Endothelial cell of umbilical vein (primary cell): ENCODE measurements around the gene MYOG. TPM values are rescaled to one million over a fixed set of nuclear protein-coding genes. Genes with fewer than 3 reads are reported as not detected.

Experiments used
- BruUV-seq: library from RNA; stranded (reverse); fragments of 400-500 nt; replicated peaks from 2 replicates; lab custom pipeline; 2021; lab: Mats Ljungman, UMichigan
- CTCF ChIA-PET: fragments of 300-600, 350-600 bp; sonication (Branson Sonifier 250); formaldehyde crosslinking; loops from one replicate; lab custom pipeline; 2021; ENCODE audit warnings: antibody characterized with exemption, inconsistent platforms; lab: Charles Lee
- POLR2A ChIA-PET: fragments of 300-600, 350-600 bp; sonication (Branson Sonifier 250); formaldehyde crosslinking; loops from one replicate; lab custom pipeline; 2021; ENCODE audit warnings: antibody characterized with exemption, inconsistent platforms; lab: Charles Lee
- DNase-seq: peaks from one replicate; pipeline ENCODE4 v3.0.0-alpha.2; 2011; ENCODE audit warnings: low read depth, low spot score
- FAIRE-seq: peaks from 2 replicates; lab custom pipeline; 2011; peaks lifted over from hg19 to GRCh38; lab: Jason Lieb, UNC
- H2AFZ ChIP-seq: 2 replicates; pipeline ENCODE4 v1.6.0; 2012; ENCODE audit warnings: low read depth, low read length, control low read depth, inconsistent platforms
- H3K27ac ChIP-seq: 2 replicates; pipeline ENCODE4 v1.5.1; 2011; ENCODE audit warnings: low read depth, mild to moderate bottlenecking, control low read depth, low read length, moderate library complexity; ENCODE audit not compliant: insufficient read depth
- H3K27me3 ChIP-seq, 2 experiments: 2 replicates each; pipeline versions ENCODE4 v1.6.0 to v1.6.1; 2011; ENCODE audit warnings: low read length in 2 of 2, mixed read lengths in 1 of 2; ENCODE audit not compliant: control insufficient read depth in 2 of 2, insufficient read depth in 2 of 2
- H3K36me3 ChIP-seq, 2 experiments: 2 replicates in 1 of 2; 3 replicates in 1 of 2; pipeline ENCODE4 v1.5.1; 2011; ENCODE audit warnings: low read length in 2 of 2, mild to moderate bottlenecking in 1 of 2, moderate library complexity in 1 of 2; ENCODE audit not compliant: control insufficient read depth in 2 of 2, insufficient read depth in 2 of 2; ENCODE audit errors: extremely low read depth in 1 of 2
- H3K4me1 ChIP-seq: 3 replicates; pipeline ENCODE4 v1.5.1; 2011; ENCODE audit warnings: mild to moderate bottlenecking, low read length; ENCODE audit not compliant: control insufficient read depth, insufficient read depth; ENCODE audit errors: extremely low read depth
- H3K4me2 ChIP-seq: 2 replicates; pipeline ENCODE4 v1.6.1; 2011; ENCODE audit warnings: low read length, control low read depth, mixed read lengths; ENCODE audit not compliant: insufficient read depth
- H3K4me3 ChIP-seq, 3 experiments: fragments of 200-600 bp in 1 of 3; sonication (generic), shearing (Covaris generic) in 1 of 3; replicated peaks in 1 of 3; 2 replicates each; pipeline ENCODE4 v1.5.1; 2011 to 2016; ENCODE audit warnings: control low read depth in 3 of 3, low read length in 3 of 3, mild to moderate bottlenecking in 2 of 3, inconsistent platforms in 1 of 3, low read depth in 1 of 3, moderate library complexity in 1 of 3; ENCODE audit not compliant: insufficient read depth in 1 of 3
- H3K79me2 ChIP-seq: 2 replicates; pipeline ENCODE4 v1.6.0; 2012; ENCODE audit warnings: low read length, inconsistent platforms; ENCODE audit not compliant: control insufficient read depth, insufficient read depth
- H3K9ac ChIP-seq: replicated peaks from 2 replicates; pipeline ENCODE3; 2011; ENCODE audit warnings: low read length, control low read depth; ENCODE audit not compliant: insufficient read depth; ENCODE audit errors: extremely low read depth
- H3K9me1 ChIP-seq: replicated peaks from 3 replicates; pipeline ENCODE4 v1.6.0; 2011; ENCODE audit warnings: mild to moderate bottlenecking, low read length; ENCODE audit not compliant: control insufficient read depth, insufficient read depth; ENCODE audit errors: extremely low read depth
- H3K9me3 ChIP-seq: replicated peaks from 2 replicates; pipeline ENCODE4 v1.5.1; 2012; ENCODE audit warnings: low read length, inconsistent platforms; ENCODE audit not compliant: control insufficient read depth, insufficient read depth
- H4K20me1 ChIP-seq: replicated peaks from 2 replicates; pipeline ENCODE3; 2011; ENCODE audit warnings: mild to moderate bottlenecking, low read length; ENCODE audit not compliant: control insufficient read depth, insufficient read depth; ENCODE audit errors: extremely low read depth
- CTCF ChIP-seq, 2 donors: IDR thresholded peaks; 1 replicate in 1 of 2; 2 replicates in 1 of 2; pipeline ENCODE4 v1.5.1; 2011; ENCODE audit warnings: low read length in 2 of 2, mild to moderate bottlenecking in 2 of 2, moderate library complexity in 2 of 2, control low read depth in 1 of 2, inconsistent platforms in 1 of 2, low read depth in 1 of 2; ENCODE audit not compliant: insufficient read depth in 1 of 2; ENCODE audit errors: extremely low read depth in 1 of 2
- EZH2 ChIP-seq: IDR thresholded peaks from 2 replicates; pipeline ENCODE4 v1.6.1; 2012; ENCODE audit warnings: borderline replicate concordance, low read depth, mild to moderate bottlenecking, moderate library complexity, low read length, inconsistent platforms; ENCODE audit not compliant: severe bottlenecking
- FOS ChIP-seq: IDR thresholded peaks from 2 replicates; pipeline ENCODE4 v1.6.1; 2011; ENCODE audit warnings: mild to moderate bottlenecking, low read length, moderate library complexity, borderline replicate concordance; ENCODE audit not compliant: insufficient read depth
- GATA2 ChIP-seq: IDR thresholded peaks from 2 replicates; pipeline ENCODE4 v1.7.0; 2011; ENCODE audit warnings: low read depth, mild to moderate bottlenecking, moderate library complexity, mixed read lengths, low read length; ENCODE audit not compliant: insufficient read length, insufficient read depth
- JUN ChIP-seq: IDR thresholded peaks from 2 replicates; pipeline ENCODE4 v1.6.1; 2011; ENCODE audit warnings: borderline replicate concordance, low read depth; ENCODE audit not compliant: insufficient read length, insufficient read depth
- POLR2A ChIP-seq: IDR thresholded peaks from 2 replicates; pipeline ENCODE4 v1.6.1; 2012; ENCODE audit warnings: low read depth, mild to moderate bottlenecking, control low read depth, low read length
- POLR2AphosphoS5 ChIP-seq: IDR thresholded peaks from 2 replicates; pipeline ENCODE4 v1.6.1; 2012; ENCODE audit warnings: low read depth, mild to moderate bottlenecking, control low read depth, low read length, moderate library complexity; ENCODE audit not compliant: insufficient read depth
- dilution Hi-C: fragments of 300-500 bp; cut with MboI; formaldehyde crosslinking; loops from one replicate; pipeline ENCODE4 v1.15.0; 2019; ENCODE audit warnings: low sequenced_read_pairs; ENCODE audit not compliant: extremely low pct_ligation_motif_present
- intact Hi-C: fragments of 100-400 bp; cut with micrococcal nuclease; formaldehyde crosslinking; loops from one replicate; pipeline ENCODE4 v1.10.0; 2022
- polyA plus RNA-seq, 4 experiments: library from polyadenylated mRNA; depleted of rRNA in 3 of 4; stranded (reverse) in 3 of 4; unstranded in 1 of 4; fragments of >200 nt; gene quantifications; 2 replicates each; pipeline versions ENCODE4 v1.2.1 to v1.2.3, GENCODE V29; 2011 to 2012; ENCODE audit warnings: missing spikeins in 1 of 4
- total RNA-seq: library from RNA; stranded (reverse); gene quantifications from 2 replicates; pipeline ENCODE4 v1.2.3, GENCODE V29; 2021
- TF ChIP-seq, protein P1 (sequence below): IDR thresholded peaks from 2 replicates; pipeline ENCODE4 v1.6.1; 2011; ENCODE audit not compliant: insufficient read depth, insufficient read length

The MYOG gene
- total and polyA plus RNA-seq, 2 donors (not counting 3 experiments of a cell fraction or from before 2014, with no cell fraction given) = not detected

DNA sequence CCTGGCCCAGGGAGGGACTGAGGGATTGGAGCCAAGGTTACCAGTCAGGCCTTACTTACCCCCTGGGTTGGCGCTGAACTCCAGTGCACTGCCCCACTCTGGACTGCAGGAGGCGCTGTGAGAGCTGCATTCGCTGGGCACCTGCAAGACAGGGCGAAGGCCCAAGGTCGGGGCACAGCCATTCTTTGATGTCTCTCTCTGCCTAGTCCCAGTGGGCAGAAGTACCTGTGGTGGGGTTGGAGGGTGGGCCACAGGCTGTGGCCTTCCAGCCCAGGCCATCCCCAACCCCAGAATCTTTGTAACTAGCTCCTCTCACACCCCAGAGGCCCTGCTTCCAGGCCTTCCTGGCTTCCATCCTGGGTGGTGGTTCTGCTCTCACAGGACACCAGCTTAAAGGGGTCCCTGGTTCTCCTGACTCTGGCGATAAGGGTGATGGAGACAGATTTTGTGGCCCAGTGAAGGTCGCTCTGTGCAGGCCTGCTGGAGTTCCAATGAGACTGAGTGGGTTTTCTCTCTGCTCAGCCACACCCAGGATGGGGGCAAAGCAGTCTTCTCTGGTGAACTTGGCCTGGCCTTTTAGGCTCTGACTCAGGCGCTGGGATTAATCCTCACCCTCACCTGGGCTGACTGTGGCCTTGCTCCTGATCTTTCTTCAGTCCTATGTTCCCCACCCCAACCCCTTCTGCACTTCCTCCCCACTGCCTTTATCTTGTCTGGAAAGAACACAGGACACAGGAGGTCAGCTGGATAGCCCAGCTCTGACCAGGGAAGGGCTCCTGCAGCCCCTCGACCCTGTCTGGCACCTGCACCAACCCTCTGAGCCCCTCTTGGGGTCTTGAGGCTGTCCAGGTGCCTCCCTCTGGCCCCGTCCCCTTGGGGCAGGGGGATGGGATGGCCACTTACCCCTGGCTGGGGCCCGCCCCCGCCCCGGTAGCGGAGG is 954 bp downstream of the MYOG start:
- intact Hi-C loops = no loop called here
- BruUV-seq = no TSS peak
- Histone ChIP-seq H3K9me3 (no peaks in the 10 kb centered on the region), H3K4me3 (no peak overlapping the region), H3K27ac (no peak overlapping the region), H3K4me1 (no peaks in the 10 kb centered on the region), H3K36me3 (no peaks in the 10 kb centered on the region), H3K9ac (no peak overlapping the region), H3K4me2 (no peak overlapping the region), H4K20me1 (no peaks in the 10 kb centered on the region), H3K79me2 (no peaks in the 10 kb centered on the region), H2AFZ (no peak overlapping the region), H3K9me1 (no peaks in the 10 kb centered on the region), H3K27me3 (peaks cover 6 to 10% of the 10 kb centered on the region in 2 experiments)
- TF ChIP-seq FOS (no peak), CTCF (IDR thresholded peaks at IDR 0.05; ENCODE audit: extremely low read depth in 1 of 2, insufficient read depth in 1 of 2, low read depth in 1 of 2, low read length in 2 of 2) (peak; percentile 48 to 50), POLR2AphosphoS5 (no peak), JUN (no peak), EZH2 (no peak), GATA2 (no peak), POLR2A (no peak)
- TF ChIP-seq, protein P1, sequence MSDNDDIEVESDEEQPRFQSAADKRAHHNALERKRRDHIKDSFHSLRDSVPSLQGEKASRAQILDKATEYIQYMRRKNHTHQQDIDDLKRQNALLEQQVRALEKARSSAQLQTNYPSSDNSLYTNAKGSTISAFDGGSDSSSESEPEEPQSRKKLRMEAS = no peak
- FAIRE-seq (no peak), DNase-seq (no peak)
- CTCF ChIA-PET = interaction anchor here (0.7 to 3.7 kb wide), 11 partner anchors 8 to 188 kb away, joined by 3 to 26 read pairs (median 4); no protein-coding TSS in a partner anchor
- dilution Hi-C loops = no loop called here
- POLR2A ChIA-PET = no interaction called here
